ENCODE results near the gene ZFP90. TPM values are rescaled to one million over a fixed set of nuclear protein-coding genes. Genes with fewer than 3 reads are reported as not detected.
"Not testable (repeated sequence)": the region's sequence is repeated elsewhere in the genome, so short reads cannot be mapped to it uniquely, and the experiment has no call there.

Gene ZFP90
- total RNA-seq, 2 donors from 2014 or later = 47.1 to 51.1 TPM

- peaks cover 24% of the 10 kb centered on the region for H3K4me1 Mint-ChIP-seq (ENCODE audit: low read depth)
- ATAC-seq (replicated peaks in 1 of 2) (no peak), DNase-seq (no peak)
- peaks cover 0 to 2% of the 10 kb centered on the region in 2 donors for H3K9me3 Mint-ChIP-seq
- no peak overlapping the region for H3K4me3 Mint-ChIP-seq
- H3K27ac Mint-ChIP-seq = no peak overlapping the region
- no peaks in the 10 kb centered on the region for H3K27me3 Mint-ChIP-seq (ENCODE audit: low read depth)
- peaks cover 0 to 2% of the 10 kb centered on the region in 2 donors for H3K36me3 Mint-ChIP-seq (ENCODE audit: insufficient read depth in 2 of 2)
Measured at GRCh38 chr16:68526143-68526781, 12.8 kb upstream of the ZFP90 start.

GRCh38 chr16:68526782-68527145 lies 12.3 kb upstream of the ZFP90 start:
- Mint-ChIP-seq H3K27ac (no peak overlapping the region), H3K36me3 (ENCODE audit: insufficient read depth in 2 of 2) (peaks cover 0 to 2% of the 10 kb centered on the region in 2 donors), H3K9me3 (peaks cover 0 to 2% of the 10 kb centered on the region in 2 donors), H3K4me3 (no peak overlapping the region), H3K27me3 (ENCODE audit: low read depth) (no peaks in the 10 kb centered on the region), H3K4me1 (ENCODE audit: low read depth) (peaks cover 26% of the 10 kb centered on the region)
- DNase-seq (no peak), ATAC-seq (replicated peaks in 1 of 2) (no peak)

GRCh38 chr16:68528233-68528632 lies 10.9 kb upstream of the ZFP90 start:
- peaks cover 26% of the 10 kb centered on the region for H3K4me1 Mint-ChIP-seq (ENCODE audit: low read depth)
- peaks cover 0 to 2% of the 10 kb centered on the region in 2 donors for H3K9me3 Mint-ChIP-seq
- no peak overlapping the region for H3K4me3 Mint-ChIP-seq
- H3K27ac Mint-ChIP-seq = no peak overlapping the region
- DNase-seq (no peak), ATAC-seq (replicated peaks in 1 of 2) (peak; percentile 16 to 17)
- no peaks in the 10 kb centered on the region for H3K27me3 Mint-ChIP-seq (ENCODE audit: low read depth)
- peaks cover 2 to 3% of the 10 kb centered on the region in 2 donors for H3K36me3 Mint-ChIP-seq (ENCODE audit: insufficient read depth in 2 of 2)

DNA sequence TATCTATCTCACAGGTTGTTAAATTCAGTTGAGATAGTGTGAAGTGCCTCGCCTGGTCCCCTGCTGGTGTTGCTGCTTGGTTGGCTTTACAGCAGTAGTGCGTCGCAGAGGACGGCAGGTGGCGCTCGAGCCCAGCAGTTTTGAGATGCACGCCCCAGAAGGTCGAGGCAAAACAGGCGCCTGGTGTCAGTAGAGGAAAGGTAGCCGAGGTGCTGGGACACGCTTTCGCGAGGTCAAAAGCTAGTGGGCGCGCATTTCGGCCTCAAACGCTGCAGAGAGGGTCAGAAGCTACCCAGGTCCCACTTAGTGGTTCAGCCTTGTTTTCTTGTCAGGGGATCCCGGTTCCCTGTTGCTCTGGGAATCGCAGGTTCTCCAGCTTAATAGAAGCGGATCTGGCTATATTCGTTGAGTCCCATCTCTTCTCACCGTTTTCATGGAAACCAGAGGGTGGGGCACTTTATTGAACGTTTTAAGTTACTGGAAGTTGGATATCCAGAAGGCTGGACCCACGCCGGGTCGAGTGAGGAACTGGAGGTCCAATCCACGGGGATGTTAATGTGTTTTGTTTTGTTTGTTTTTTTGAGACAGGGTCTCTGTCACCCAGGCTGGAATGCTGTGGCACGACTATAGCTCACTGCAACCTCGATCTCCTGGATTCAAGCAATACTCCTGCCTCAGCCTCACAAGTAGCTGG lies 10.3 kb upstream of the ZFP90 start:
- H3K27me3 Mint-ChIP-seq (ENCODE audit: low read depth) = no peaks in the 10 kb centered on the region
- peaks cover 26% of the 10 kb centered on the region for H3K4me1 Mint-ChIP-seq (ENCODE audit: low read depth)
- peak overlapping the region; percentile 90 to 94 for H3K4me3 Mint-ChIP-seq
- peak; percentile 87 to 90 for DNase-seq
- H3K27ac Mint-ChIP-seq = no peak overlapping the region
- peaks cover 2 to 9% of the 10 kb centered on the region in 2 donors for H3K36me3 Mint-ChIP-seq (ENCODE audit: insufficient read depth in 2 of 2)
- ATAC-seq (replicated peaks in 1 of 2) = peak; percentile 79 to 81
- H3K9me3 Mint-ChIP-seq = peaks cover 0 to under 1% of the 10 kb centered on the region in 2 donors

DNA sequence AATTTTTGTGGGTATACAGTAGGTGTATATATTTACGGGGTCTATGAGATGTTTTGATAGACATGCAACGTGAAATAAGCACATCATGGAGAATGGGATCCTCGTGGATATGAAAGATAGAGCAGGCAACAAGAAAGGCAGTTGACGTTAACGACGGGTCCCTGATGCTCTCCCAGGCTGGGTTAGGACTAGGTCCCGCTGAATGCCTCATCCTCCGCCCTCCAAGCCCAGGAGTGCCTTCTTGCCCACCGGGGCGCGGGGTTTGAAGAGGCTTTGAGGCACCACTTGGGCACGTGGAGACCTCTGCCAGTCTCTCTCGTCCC lies 9.5 kb upstream of the ZFP90 start:
- H3K9me3 Mint-ChIP-seq = no peaks in the 10 kb centered on the region
- H3K27me3 Mint-ChIP-seq (ENCODE audit: low read depth) = no peaks in the 10 kb centered on the region
- no peak overlapping the region for H3K27ac Mint-ChIP-seq
- H3K36me3 Mint-ChIP-seq (ENCODE audit: insufficient read depth in 2 of 2) = peaks cover 4 to 13% of the 10 kb centered on the region in 2 donors
- H3K4me1 Mint-ChIP-seq (ENCODE audit: low read depth) = peaks cover 26% of the 10 kb centered on the region
- peak overlapping the region; percentile 90 to 94 for H3K4me3 Mint-ChIP-seq
- ATAC-seq (replicated peaks in 1 of 2) (peak; percentile 42 to 52), DNase-seq (no peak)

DNA sequence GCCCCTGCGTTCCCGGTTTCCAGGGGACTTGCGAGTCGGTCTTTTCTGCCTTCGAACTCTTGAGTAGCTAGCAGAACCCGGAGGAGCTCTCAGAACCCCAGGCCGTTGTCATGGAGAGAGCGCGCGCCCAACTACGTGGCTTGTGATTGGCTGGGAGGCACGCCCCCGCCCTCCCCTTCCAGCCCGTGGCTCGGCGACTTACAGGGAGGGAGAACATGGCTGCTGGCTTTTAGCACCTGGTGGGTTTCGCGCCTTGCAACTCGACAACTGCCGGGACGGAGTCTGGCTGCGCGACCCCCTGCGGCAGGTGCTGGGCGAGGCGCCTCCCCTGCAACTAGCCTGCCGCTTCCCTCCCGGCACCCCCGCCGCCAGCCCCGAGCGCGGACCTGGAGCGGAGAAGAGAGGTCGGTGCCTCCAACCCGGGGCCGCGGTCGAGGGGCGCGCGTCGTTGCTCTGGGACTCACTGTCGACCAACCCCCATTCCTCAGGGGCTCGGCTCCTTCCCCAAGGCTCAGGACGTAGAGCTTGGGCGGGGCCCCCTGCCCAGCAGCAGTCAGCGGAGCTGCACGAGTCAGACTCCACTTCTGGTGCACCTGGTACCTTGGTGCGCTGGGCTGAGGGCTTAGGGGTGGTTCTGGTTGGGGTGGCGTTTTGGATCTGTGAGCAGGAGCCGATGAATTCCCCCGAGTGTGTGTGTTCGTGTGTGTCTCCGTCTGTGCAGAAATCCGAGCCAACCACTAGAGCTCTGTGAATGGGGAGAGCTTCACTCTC lies 9.0 kb upstream of the ZFP90 start:
- no peaks in the 10 kb centered on the region for H3K9me3 Mint-ChIP-seq
- no peaks in the 10 kb centered on the region for H3K27me3 Mint-ChIP-seq (ENCODE audit: low read depth)
- peak; percentile 94 for ATAC-seq (replicated peaks in 1 of 2)
- H3K4me1 Mint-ChIP-seq (ENCODE audit: low read depth) = peaks cover 26% of the 10 kb centered on the region
- peak; percentile 91 to 92 for DNase-seq
- H3K4me3 Mint-ChIP-seq = peak overlapping the region; percentile 90 to 94
- peak overlapping the region; percentile 53 for H3K27ac Mint-ChIP-seq
- H3K36me3 Mint-ChIP-seq (ENCODE audit: insufficient read depth in 2 of 2) = peaks cover 4 to 13% of the 10 kb centered on the region in 2 donors

DNA sequence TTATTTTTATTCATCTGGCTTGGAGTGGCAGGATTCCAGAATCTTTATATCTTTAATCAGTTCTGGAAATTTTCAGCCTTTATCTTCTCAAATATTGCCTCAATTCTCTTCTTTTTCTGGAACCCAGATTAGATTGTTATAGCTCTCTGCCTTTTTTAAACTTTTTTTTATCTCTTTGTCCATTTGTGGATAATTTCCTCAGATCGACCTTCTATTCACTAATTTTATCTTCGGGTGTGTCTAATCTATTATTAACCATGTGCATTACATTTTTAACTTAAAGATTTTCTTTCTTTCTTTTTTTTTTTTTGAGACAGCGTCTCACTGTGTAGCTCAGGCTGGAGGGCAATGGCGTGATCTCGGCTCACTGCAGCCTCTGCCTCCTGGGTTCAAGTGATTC lies 5.2 kb upstream of the ZFP90 start:
- H3K9me3 Mint-ChIP-seq = no peaks in the 10 kb centered on the region
- peaks cover 31% of the 10 kb centered on the region for H3K4me1 Mint-ChIP-seq (ENCODE audit: low read depth)
- no peak overlapping the region for H3K4me3 Mint-ChIP-seq
- no peak overlapping the region for H3K27ac Mint-ChIP-seq
- peaks cover 4 to 11% of the 10 kb centered on the region in 2 donors for H3K36me3 Mint-ChIP-seq (ENCODE audit: insufficient read depth in 2 of 2)
- no peak for DNase-seq
- no peaks in the 10 kb centered on the region for H3K27me3 Mint-ChIP-seq (ENCODE audit: low read depth)
- no peak for ATAC-seq (replicated peaks in 1 of 2)

- Mint-ChIP-seq H3K27ac (no peak overlapping the region), H3K27me3 (ENCODE audit: low read depth) (no peaks in the 10 kb centered on the region), H3K36me3 (ENCODE audit: insufficient read depth in 2 of 2) (peaks cover 8 to 17% of the 10 kb centered on the region in 2 donors), H3K4me1 (ENCODE audit: low read depth) (peaks cover 28% of the 10 kb centered on the region), H3K9me3 (no peaks in the 10 kb centered on the region), H3K4me3 (no peak overlapping the region)
- ATAC-seq (replicated peaks in 1 of 2) = no peak
- DNase-seq = no peak
Measured at GRCh38 chr16:68535331-68535730, 3.8 kb upstream of the ZFP90 start.

GRCh38 chr16:68539711-68540239 lies 684 bp downstream of the ZFP90 start:
- Mint-ChIP-seq H3K9me3 (peaks cover 0 to 2% of the 10 kb centered on the region in 2 donors), H3K36me3 (ENCODE audit: insufficient read depth in 2 of 2) (peaks cover 19 to 26% of the 10 kb centered on the region in 2 donors), H3K4me1 (ENCODE audit: low read depth) (peaks cover 31% of the 10 kb centered on the region), H3K27ac (peak overlapping the region; percentile 79), H3K27me3 (ENCODE audit: low read depth) (no peaks in the 10 kb centered on the region), H3K4me3 (peak overlapping the region; percentile 93 to 98)
- DNase-seq (peak in 1 of 2 donors; percentile 24), ATAC-seq (replicated peaks in 1 of 2) (peak in 1 of 2 donors; percentile 29)

- ATAC-seq (replicated peaks in 1 of 2) (peak in 1 of 2 donors; percentile 69), DNase-seq (peak in 1 of 2 donors; percentile 8)
- Mint-ChIP-seq H3K27ac (peak overlapping the region; percentile 56), H3K4me1 (ENCODE audit: low read depth) (peaks cover 21% of the 10 kb centered on the region), H3K9me3 (peaks cover 15 to 21% of the 10 kb centered on the region in 2 donors), H3K36me3 (ENCODE audit: insufficient read depth in 2 of 2) (peaks cover 39 to 72% of the 10 kb centered on the region in 2 donors), H3K27me3 (ENCODE audit: low read depth) (no peaks in the 10 kb centered on the region), H3K4me3 (peak overlapping the region; percentile 28 to 34)
Measured at GRCh38 chr16:68548947-68549346, 9.9 kb downstream of the ZFP90 start.

- H3K4me1 Mint-ChIP-seq (ENCODE audit: low read depth) = peaks cover 12% of the 10 kb centered on the region
- H3K36me3 Mint-ChIP-seq (ENCODE audit: insufficient read depth in 2 of 2) = peaks cover 62 to 88% of the 10 kb centered on the region in 2 donors
- peak overlapping the region; percentile 43 for H3K27ac Mint-ChIP-seq
- H3K4me3 Mint-ChIP-seq = no peak overlapping the region
- DNase-seq (no peak), ATAC-seq (replicated peaks in 1 of 2) (no peak)
- peaks cover 26 to 48% of the 10 kb centered on the region in 2 donors for H3K9me3 Mint-ChIP-seq
- no peaks in the 10 kb centered on the region for H3K27me3 Mint-ChIP-seq (ENCODE audit: low read depth)
Measured at GRCh38 chr16:68553186-68553585, 14.1 kb downstream of the ZFP90 start.

DNA sequence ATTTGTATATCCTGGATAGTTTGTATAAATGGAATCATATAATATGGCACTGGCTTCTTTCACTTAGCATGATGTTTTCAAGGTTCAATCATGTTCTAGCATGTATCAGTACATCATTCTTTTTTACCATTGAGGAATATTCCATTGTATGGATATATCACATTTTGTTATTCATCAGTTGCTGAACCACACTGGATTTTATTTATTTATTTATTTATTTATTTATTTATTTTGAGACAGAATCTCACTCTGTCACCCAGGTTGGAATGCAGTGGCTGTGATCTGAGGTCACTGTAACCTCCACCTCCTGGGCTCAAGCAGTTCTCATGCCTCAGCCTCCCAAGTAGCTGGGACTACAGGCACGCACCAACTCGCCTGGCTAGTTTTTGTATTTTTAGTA lies 21.2 kb downstream of the ZFP90 start:
- H3K4me3 Mint-ChIP-seq; H3K27ac Mint-ChIP-seq; ATAC-seq (replicated peaks in 1 of 2); DNase-seq; H3K27me3 Mint-ChIP-seq (ENCODE audit: low read depth); H3K4me1 Mint-ChIP-seq (ENCODE audit: low read depth): not testable (repeated sequence)
- peaks cover 65 to 93% of the 10 kb centered on the region in 2 donors for H3K36me3 Mint-ChIP-seq (ENCODE audit: insufficient read depth in 2 of 2)
- peaks cover 32 to 48% of the 10 kb centered on the region in 2 donors for H3K9me3 Mint-ChIP-seq

All from activated T-cell treated with anti-CD3 and anti-CD28 coated beads, Interleukin-2, amount 50 U/mL, for 72 hours (primary cell).